ENCODE data around the gene SHB.

DNA sequence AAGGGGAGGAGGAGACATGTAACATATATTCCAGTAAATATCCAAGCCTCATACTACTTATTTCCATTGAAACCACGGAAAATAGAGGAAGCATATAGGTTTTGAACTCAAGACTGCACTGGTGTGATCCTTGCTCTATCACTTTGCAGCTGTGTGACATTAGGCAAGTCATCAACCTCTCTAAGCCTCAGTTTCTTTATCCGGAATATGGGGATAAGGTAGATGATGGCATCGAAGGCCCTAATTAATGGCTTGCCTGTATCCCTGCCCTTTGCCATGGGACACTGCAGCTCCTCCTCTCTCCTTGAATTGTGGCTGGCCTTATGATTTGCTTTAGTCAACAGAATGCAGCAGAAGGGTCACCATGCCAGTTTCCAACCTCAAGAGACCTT lies 6.9 kb downstream of the SHB start:
- TF ChIP-seq, protein P1, sequence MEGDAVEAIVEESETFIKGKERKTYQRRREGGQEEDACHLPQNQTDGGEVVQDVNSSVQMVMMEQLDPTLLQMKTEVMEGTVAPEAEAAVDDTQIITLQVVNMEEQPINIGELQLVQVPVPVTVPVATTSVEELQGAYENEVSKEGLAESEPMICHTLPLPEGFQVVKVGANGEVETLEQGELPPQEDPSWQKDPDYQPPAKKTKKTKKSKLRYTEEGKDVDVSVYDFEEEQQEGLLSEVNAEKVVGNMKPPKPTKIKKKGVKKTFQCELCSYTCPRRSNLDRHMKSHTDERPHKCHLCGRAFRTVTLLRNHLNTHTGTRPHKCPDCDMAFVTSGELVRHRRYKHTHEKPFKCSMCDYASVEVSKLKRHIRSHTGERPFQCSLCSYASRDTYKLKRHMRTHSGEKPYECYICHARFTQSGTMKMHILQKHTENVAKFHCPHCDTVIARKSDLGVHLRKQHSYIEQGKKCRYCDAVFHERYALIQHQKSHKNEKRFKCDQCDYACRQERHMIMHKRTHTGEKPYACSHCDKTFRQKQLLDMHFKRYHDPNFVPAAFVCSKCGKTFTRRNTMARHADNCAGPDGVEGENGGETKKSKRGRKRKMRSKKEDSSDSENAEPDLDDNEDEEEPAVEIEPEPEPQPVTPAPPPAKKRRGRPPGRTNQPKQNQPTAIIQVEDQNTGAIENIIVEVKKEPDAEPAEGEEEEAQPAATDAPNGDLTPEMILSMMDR (IDR thresholded peaks at IDR 0.05; ENCODE audit: extremely low read depth in 1 of 2, insufficient read depth in 1 of 2, low read depth in 1 of 2, low read length in 2 of 2): no peak
- TF ChIP-seq, protein P2, sequence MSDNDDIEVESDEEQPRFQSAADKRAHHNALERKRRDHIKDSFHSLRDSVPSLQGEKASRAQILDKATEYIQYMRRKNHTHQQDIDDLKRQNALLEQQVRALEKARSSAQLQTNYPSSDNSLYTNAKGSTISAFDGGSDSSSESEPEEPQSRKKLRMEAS (IDR thresholded peaks at IDR 0.05; ENCODE audit: insufficient read depth, insufficient read length): no peak
- TF ChIP-seq JUN (IDR thresholded peaks at IDR 0.05; ENCODE audit: borderline replicate concordance, insufficient read depth, insufficient read length, low read depth): no peak

All from endothelial cell of umbilical vein (primary cell).